Measurements from ENCODE around the gene CDC20. TPM values are rescaled to one million over a fixed set of nuclear protein-coding genes. Genes with fewer than 3 reads are reported as not detected.
A peak's percentile ranks its signal among the peaks of the same experiment; 100 is the strongest.

The CDC20 gene
- polyA plus RNA-seq, 1 of the 3 experiments (the other 2 are of a cell fraction) = 82.7 TPM

DNA sequence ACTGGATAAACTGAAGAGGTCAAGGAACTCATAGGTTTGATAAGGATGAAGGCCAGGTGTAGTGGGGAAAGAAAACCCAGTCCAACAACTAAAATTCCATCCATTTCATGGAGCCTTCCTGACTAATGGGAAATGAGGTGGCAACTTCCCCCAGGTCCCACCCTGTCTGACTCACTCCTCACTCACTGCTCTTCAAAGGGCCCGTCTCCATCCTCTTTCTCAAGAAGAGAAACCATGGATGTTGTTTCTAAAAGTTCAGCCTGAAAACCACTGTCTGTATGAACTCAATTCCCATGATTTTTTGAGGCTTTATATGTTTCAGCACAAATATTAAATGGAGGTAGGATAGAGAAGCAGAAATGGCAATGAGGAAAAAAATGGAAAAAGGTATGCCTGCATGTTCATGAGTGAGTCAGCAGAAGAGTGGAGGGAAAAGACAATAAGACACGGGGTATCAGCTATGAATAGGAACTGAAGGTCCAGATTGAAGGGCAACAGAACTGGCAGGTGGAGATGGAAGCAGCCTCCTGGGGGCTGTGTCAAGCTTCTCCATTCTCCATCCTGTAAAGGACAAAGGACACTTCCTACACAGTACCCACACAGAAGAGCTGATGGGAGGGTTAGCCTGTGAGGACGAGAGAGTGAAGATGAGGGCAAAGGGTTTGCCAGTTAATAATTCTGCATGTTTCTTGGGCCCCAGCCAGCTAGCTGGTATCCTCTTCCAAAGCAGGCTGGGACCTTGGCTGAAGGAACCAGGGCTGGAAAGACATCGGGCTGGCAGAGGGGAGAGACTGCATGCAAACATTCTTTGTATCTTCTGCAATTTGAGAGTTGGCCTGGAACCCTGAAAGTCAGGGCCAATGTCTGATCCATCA is 14.5 kb downstream of the CDC20 start:
- Histone ChIP-seq H3K79me2 (ENCODE audit: insufficient read depth) (peaks cover 35% of the 10 kb centered on the region), H3K9me3 (no peaks in the 10 kb centered on the region), H3K27me3 (ENCODE audit: insufficient read depth) (no peaks in the 10 kb centered on the region), H3K36me3 (replicated peaks in 1 of 2; ENCODE audit: control insufficient read depth in 1 of 2, insufficient read depth in 2 of 2, low read length in 1 of 2) (peaks cover 0 to 9% of the 10 kb centered on the region in 2 experiments), H3K27ac (ENCODE audit: low read depth in 2 of 2, low read length in 1 of 2) (peak overlapping the region in 1 of 2 experiments; percentile 70; a peak in 2 of 4 replicates), H3K4me1 (ENCODE audit: control insufficient read depth in 1 of 2, insufficient read depth in 2 of 2, low read depth in 1 of 2, low read length in 1 of 2) (peaks cover 6 to 27% of the 10 kb centered on the region in 2 experiments; a peak in 3 of 4 replicates), H3F3A (replicated peaks; ENCODE audit: insufficient read depth) (peaks cover 40% of the 10 kb centered on the region), H2AFZ (ENCODE audit: low read depth) (peak overlapping the region; percentile 31; the same call in 1 of the 2 replicates), H3K9me2 (no peaks in the 10 kb centered on the region), H3K4me2 (peak overlapping the region; percentile 26), H3K4me3 (ENCODE audit: low read depth in 2 of 2, low read length in 1 of 2) (no peak overlapping the region), H3K9ac (peak overlapping the region; percentile 10; the same call in 1 of the 2 replicates), H4K20me1 (ENCODE audit: insufficient read depth) (no peaks in the 10 kb centered on the region)
- no peak for DNase-seq
- whole genome bisulfite sequencing (ENCODE audit: low lambda C conversion rate) = 51% methylated on average over 4 of the region's 4 CpGs
- CTCF ChIA-PET = no interaction called here
- POLR2A ChIA-PET = interaction anchor here (0.6 to 1.0 kb wide), 2 partner anchors 16 to 111 kb away, joined by 3 to 5 read pairs; partner anchors contain the start of genes MED8 and SZT2
- no peak for TF ChIP-seq CHD2 (IDR thresholded peaks at IDR 0.05; ENCODE audit: low read length, partially characterized antibody)
- TF ChIP-seq USF1 (IDR thresholded peaks at IDR 0.05; ENCODE audit: borderline replicate concordance, low read depth) = no peak
- TF ChIP-seq MAX (IDR thresholded peaks at IDR 0.05; ENCODE audit: low read depth) = 0 out of 2 replicates have a peak, but pooled peaks have one; percentile 20
- TF ChIP-seq JUND (IDR thresholded peaks at IDR 0.05) = peak; percentile 71
- TF ChIP-seq FOSL2 (IDR thresholded peaks at IDR 0.05; ENCODE audit: borderline replicate concordance, low read depth) = peak; percentile 77
- TF ChIP-seq EP300 (IDR thresholded peaks at IDR 0.05; ENCODE audit: borderline replicate concordance in 1 of 2, low read depth in 1 of 2, low read length in 1 of 2) = peak in 1 of 2 experiments; percentile 7; a peak in 1 of 4 replicates
- no peak for TF ChIP-seq RCOR1 (IDR thresholded peaks at IDR 0.05; ENCODE audit: low read length)
- no peak for TF ChIP-seq REST (IDR thresholded peaks at IDR 0.05; ENCODE audit: low read depth, low read length)

DNA sequence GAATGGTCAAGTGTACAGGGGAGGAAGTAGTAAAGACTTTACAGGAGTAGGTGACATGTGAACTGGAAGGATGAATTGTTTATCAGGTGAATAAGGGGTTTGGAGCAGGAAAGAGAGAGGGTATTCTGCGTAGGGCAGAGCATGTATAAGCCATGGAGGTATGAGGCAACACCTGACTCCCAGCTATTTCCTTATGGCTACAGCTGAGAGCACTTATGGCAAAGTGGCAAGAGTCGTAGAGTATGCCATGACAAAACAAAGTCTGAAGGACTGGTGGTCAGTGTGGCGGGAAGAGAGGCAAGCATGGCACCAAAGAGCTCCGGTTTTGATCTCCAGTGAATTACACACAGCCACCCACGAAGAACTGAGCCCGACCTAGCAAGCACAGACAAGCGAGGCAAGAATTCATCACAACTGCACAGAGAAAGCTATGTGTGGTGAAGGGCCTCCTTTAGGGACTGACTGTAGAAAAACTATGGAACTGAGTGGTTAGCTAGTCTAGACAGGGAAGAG is 18.0 kb downstream of the CDC20 start:
- Histone ChIP-seq H3K9me2 (no peaks in the 10 kb centered on the region), H3K9me3 (no peaks in the 10 kb centered on the region), H3K4me3 (ENCODE audit: low read depth in 2 of 2, low read length in 1 of 2) (no peak overlapping the region), H3K36me3 (replicated peaks in 1 of 2; ENCODE audit: control insufficient read depth in 1 of 2, insufficient read depth in 2 of 2, low read length in 1 of 2) (peaks cover 0 to under 1% of the 10 kb centered on the region in 2 experiments), H3K4me2 (no peak overlapping the region), H3K27ac (ENCODE audit: low read depth in 2 of 2, low read length in 1 of 2) (no peak overlapping the region), H3K79me2 (ENCODE audit: insufficient read depth) (peaks cover 7% of the 10 kb centered on the region; the same call in 1 of the 2 replicates), H4K20me1 (ENCODE audit: insufficient read depth) (no peaks in the 10 kb centered on the region), H2AFZ (ENCODE audit: low read depth) (no peak overlapping the region), H3F3A (replicated peaks; ENCODE audit: insufficient read depth) (peaks cover 25% of the 10 kb centered on the region), H3K27me3 (ENCODE audit: insufficient read depth) (no peaks in the 10 kb centered on the region), H3K9ac (no peak overlapping the region), H3K4me1 (ENCODE audit: control insufficient read depth in 1 of 2, insufficient read depth in 2 of 2, low read depth in 1 of 2, low read length in 1 of 2) (peaks cover 0 to 16% of the 10 kb centered on the region in 2 experiments; a peak in 1 of 4 replicates)
- DNase-seq = no peak
- ChIA-PET CTCF (interaction anchor here (1.2 to 1.6 kb wide), 4 partner anchors 8 to 150 kb away, joined by 3 to 5 read pairs (median 4); no protein-coding TSS in a partner anchor), POLR2A (interaction anchor here (1.2 kb wide), 1 partner anchor 13 kb away, joined by 3 read pairs; the partner anchor contains the start of genes MED8 and SZT2)
- whole genome bisulfite sequencing (ENCODE audit: low lambda C conversion rate) = 80% methylated on average over 7 of the region's 7 CpGs
- TF ChIP-seq SIN3A (IDR thresholded peaks at IDR 0.05; ENCODE audit: borderline replicate concordance, low read depth, low read length) = no peak
- TF ChIP-seq MXI1 (IDR thresholded peaks at IDR 0.05; ENCODE audit: low read depth, low read length) = no peak
- no peak for TF ChIP-seq FOXJ3 (CRISPR knock-in tag; IDR thresholded peaks at IDR 0.05)
- no peak for TF ChIP-seq EZH2phosphoT487 (IDR thresholded peaks at IDR 0.05; ENCODE audit: borderline replicate concordance, low read depth)
- TF ChIP-seq NRF1 (IDR thresholded peaks at IDR 0.05; ENCODE audit: low read depth, low read length) = no peak
- TF ChIP-seq MEF2A (IDR thresholded peaks at IDR 0.05; ENCODE audit: borderline replicate concordance, low read depth) = no peak
- no peak for TF ChIP-seq ZBTB33 (IDR thresholded peaks at IDR 0.05; ENCODE audit: borderline replicate concordance, low read depth)
- TF ChIP-seq IRF3 (IDR thresholded peaks at IDR 0.05; ENCODE audit: low read depth, low read length) = no peak
- TF ChIP-seq EP300 (IDR thresholded peaks at IDR 0.05; ENCODE audit: borderline replicate concordance in 1 of 2, low read depth in 1 of 2, low read length in 1 of 2) = no peak
